GM12872 (cell line): Measurements from ENCODE around the gene PRPF39.

Experiments
- TF ChIP-seq, protein P1 (sequence below): IDR thresholded peaks from 3 replicates; pipeline ENCODE4 v1.5.1; 2011; ENCODE audit warnings: low read depth, mild to moderate bottlenecking, low read length, moderate library complexity; ENCODE audit not compliant: insufficient read depth

PRPF39 gene

DNA sequence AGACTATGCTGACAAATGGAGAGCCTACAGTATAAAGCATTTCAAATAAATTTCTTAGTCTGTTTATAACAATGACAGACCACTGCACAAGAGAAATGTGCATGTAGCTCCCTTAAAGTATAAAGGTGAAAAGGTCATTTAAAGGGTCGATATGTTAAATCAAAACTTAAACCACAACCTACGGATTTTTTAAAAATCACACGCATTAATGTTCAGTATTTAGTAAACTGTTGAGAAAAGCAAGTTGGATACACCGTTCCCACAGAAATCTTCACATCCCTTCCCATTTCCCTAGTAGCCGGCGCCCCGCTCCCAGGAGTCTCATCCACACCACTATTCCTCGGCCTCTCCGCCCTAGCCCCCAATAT, 49.8 kb downstream of the PRPF39 start:
- TF ChIP-seq, protein P1, sequence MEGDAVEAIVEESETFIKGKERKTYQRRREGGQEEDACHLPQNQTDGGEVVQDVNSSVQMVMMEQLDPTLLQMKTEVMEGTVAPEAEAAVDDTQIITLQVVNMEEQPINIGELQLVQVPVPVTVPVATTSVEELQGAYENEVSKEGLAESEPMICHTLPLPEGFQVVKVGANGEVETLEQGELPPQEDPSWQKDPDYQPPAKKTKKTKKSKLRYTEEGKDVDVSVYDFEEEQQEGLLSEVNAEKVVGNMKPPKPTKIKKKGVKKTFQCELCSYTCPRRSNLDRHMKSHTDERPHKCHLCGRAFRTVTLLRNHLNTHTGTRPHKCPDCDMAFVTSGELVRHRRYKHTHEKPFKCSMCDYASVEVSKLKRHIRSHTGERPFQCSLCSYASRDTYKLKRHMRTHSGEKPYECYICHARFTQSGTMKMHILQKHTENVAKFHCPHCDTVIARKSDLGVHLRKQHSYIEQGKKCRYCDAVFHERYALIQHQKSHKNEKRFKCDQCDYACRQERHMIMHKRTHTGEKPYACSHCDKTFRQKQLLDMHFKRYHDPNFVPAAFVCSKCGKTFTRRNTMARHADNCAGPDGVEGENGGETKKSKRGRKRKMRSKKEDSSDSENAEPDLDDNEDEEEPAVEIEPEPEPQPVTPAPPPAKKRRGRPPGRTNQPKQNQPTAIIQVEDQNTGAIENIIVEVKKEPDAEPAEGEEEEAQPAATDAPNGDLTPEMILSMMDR = no peak

GRCh38 chr14:45134051-45134958, 50.4 kb downstream of the PRPF39 start, which contains the start of gene FKBP3:
TSS of gene FKBP3 (minus strand) at chr14:45134481. CDS start at chr14:45134456, 25 bp downstream.
- TF ChIP-seq, protein P1 = peak; percentile 38; the same call in 2 of the 3 replicates

DNA sequence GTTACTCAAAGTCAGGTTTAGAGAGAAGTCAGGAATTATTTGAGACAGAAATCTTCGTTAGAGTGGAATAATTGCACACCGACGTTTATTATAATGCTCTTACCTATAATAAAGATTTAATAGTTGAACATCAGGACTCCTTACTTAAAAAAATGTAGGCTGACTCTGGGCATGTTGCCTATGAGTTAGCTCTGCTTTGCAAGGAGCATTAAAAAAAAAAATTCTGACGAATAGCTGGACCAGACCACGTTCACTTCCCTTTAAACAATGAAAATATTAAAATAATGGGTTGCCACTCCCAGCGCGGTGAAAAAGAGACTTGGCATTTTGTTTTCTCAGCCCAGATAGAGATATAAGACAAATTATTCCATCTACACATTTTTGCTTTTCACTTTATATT, 51.2 kb downstream of the PRPF39 start:
- TF ChIP-seq, protein P1 = no peak

GRCh38 chr14:45135659-45136395, 51.9 kb downstream of the PRPF39 start, which contains the start of gene FANCM:
TSS of gene FANCM (plus strand) at chr14:45135930. CDS start at chr14:45136032, 102 bp downstream.
- TF ChIP-seq, protein P1 = no peak

GRCh38 chr14:45136399-45136798, 52.5 kb downstream of the PRPF39 start:
- TF ChIP-seq, protein P1 = no peak

- TF ChIP-seq, protein P1 = no peak
Observed at GRCh38 chr14:45140661-45141187, 56.8 kb downstream of the PRPF39 start.

DNA sequence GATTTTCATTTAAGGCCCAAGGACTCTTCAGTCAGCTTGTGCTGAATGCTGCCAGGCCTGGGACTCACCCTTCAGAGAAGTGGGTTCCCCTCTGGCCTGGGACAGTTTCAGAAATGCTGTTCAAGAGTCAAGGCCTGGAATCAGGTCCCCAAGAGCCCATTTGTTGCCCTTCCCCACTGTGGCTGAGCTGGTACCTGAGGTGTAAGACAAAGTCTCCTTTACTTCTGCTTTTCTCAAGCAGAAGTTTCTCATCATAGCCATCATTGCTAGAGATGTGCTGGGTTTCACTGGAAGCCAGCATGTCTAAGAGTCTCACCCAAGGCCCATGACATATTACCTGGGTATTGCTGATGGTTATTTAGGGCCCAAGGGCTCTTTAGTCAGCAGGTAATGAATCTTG, 60.7 kb downstream of the PRPF39 start:
- TF ChIP-seq, protein P1 = no peak
